Vagina (tissue), 2 donors: ENCODE measurements around the gene EIF3K. TPM values are rescaled to one million over a fixed set of nuclear protein-coding genes. Genes with fewer than 3 reads are reported as not detected.

Source experiments
- DNase-seq, 2 donors: peaks; one replicate each; pipeline ENCODE4 v3.0.0-alpha.2; 2017; ENCODE audit errors: extremely low spot score in 2 of 2
- H3K27ac ChIP-seq: fragments of 200-600 bp; sonication (generic); one replicate; pipeline ENCODE4 v1.5.1; 2019
- H3K27me3 ChIP-seq: fragments of 200-600 bp; sonication (generic); one replicate; pipeline ENCODE4 v1.5.1; 2019
- H3K36me3 ChIP-seq, 2 donors: fragments of 200-600 bp; sonication (generic); one replicate each; pipeline ENCODE4 v1.5.1; 2017 to 2019
- H3K4me1 ChIP-seq: fragments of 200-600 bp; sonication (generic); one replicate; pipeline ENCODE4 v1.5.1; 2019
- H3K4me3 ChIP-seq, 2 donors: fragments of 200-600 bp; sonication (generic); 1 replicate in 1 of 2; 2 replicates in 1 of 2; pipeline ENCODE4 v1.5.1; 2016 to 2019
- H3K9me3 ChIP-seq: fragments of 200-600 bp; sonication (generic); one replicate; pipeline ENCODE4 v1.5.1; 2019
- POLR2A ChIP-seq, 2 donors: fragments of 450-650 bp; IDR thresholded peaks; one replicate each; pipeline ENCODE4 v1.6.1; 2017; ENCODE audit warnings: antibody characterized with exemption in 2 of 2, mild to moderate bottlenecking in 2 of 2, moderate library complexity in 2 of 2
- POLR2AphosphoS5 ChIP-seq, 2 donors: sonication (generic); formaldehyde crosslinking; IDR thresholded peaks; one replicate each; pipeline ENCODE4 v1.9.0; 2017; ENCODE audit warnings: antibody characterized with exemption in 2 of 2, mild to moderate bottlenecking in 2 of 2, low read depth in 1 of 2; ENCODE audit not compliant: insufficient read depth in 1 of 2
- intact Hi-C: fragments of 100-400 bp; cut with DNase I; formaldehyde crosslinking; loops from one replicate; pipeline ENCODE4 v1.15.1; 2023
- total RNA-seq: library from RNA; depleted of rRNA; stranded (reverse); fragments of >200 nt; gene quantifications from one replicate; pipeline ENCODE4 v1.2.3, GENCODE V29; 2016
- TF ChIP-seq, protein P1 (sequence below), 3 experiments: fragments of 450-650 bp in 2 of 3; fragments of 200-600 bp in 1 of 3; sonication (generic) in 1 of 3; IDR thresholded peaks; one replicate each; pipeline ENCODE4 v1.5.1; 2017 to 2019; ENCODE audit warnings: antibody characterized with exemption in 3 of 3, mild to moderate bottlenecking in 2 of 3, moderate library complexity in 2 of 3

The EIF3K gene
- total RNA-seq, 1 donor from 2014 or later: 349 TPM

DNA sequence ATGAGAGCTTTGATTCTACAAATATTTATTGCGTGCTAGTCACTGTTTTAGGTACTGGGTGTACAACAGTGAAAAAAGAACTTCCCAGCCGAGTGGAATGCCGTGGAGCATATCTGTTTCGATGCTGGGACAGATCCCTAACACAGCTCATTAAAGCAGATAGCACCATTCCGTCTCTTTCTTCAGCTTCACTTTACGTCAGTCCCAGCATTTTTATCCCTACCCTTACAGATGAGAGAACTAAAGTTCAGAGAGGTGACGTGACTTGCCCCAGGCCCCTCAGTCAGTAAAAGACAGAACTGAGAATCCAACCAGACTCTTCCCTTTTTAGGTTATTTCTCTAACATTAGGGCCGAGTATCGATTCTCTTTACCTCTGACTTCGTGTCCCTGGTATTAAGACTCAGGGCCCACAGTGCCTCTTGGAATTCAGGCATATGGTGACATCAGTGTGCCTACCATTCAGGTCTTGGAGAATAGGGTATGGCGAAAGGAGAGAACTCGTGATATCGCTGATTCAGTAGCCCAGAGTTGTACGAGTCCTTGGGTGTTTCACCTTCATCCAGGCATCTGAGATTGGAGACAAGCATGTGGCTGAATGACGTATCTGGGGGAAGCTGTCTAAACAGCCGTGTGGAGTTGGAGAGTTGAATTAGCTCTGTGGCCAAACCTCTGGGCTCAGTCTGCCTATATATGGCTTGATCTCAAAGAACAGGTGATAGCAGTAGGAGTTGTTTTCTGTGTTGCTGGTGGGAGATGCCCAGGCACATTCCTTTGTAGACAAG, 55.6 kb downstream of the EIF3K start:
- DNase-seq: no peak
- H3K4me1 ChIP-seq: peaks cover 83% of the 10 kb centered on the region

DNA sequence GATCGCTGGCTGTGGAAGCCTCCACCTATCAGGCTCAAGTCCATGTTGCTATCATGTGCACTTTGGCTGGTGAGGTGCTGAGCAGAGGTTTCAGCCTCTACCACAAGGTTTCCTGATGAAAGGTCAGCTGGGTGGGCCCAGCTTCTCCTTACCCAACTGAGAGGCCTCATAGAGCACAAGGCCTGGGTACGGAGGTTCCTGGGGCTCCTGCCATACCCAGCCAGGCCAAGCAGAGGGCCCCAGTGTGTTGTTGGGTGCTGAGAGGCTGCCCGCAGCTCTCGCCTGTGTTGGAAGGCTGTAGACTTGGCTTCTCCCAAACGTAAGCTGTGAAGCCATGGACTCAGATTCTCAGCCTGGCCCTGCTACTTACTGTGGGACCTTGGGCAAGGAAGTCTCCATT, 56.6 kb downstream of the EIF3K start:
- TF ChIP-seq POLR2A (IDR thresholded peaks at IDR 0.05) (no peak), POLR2AphosphoS5 (IDR thresholded peaks at IDR 0.05; ENCODE audit: insufficient read depth in 1 of 2, low read depth in 1 of 2) (no peak)
- TF ChIP-seq, protein P1, sequence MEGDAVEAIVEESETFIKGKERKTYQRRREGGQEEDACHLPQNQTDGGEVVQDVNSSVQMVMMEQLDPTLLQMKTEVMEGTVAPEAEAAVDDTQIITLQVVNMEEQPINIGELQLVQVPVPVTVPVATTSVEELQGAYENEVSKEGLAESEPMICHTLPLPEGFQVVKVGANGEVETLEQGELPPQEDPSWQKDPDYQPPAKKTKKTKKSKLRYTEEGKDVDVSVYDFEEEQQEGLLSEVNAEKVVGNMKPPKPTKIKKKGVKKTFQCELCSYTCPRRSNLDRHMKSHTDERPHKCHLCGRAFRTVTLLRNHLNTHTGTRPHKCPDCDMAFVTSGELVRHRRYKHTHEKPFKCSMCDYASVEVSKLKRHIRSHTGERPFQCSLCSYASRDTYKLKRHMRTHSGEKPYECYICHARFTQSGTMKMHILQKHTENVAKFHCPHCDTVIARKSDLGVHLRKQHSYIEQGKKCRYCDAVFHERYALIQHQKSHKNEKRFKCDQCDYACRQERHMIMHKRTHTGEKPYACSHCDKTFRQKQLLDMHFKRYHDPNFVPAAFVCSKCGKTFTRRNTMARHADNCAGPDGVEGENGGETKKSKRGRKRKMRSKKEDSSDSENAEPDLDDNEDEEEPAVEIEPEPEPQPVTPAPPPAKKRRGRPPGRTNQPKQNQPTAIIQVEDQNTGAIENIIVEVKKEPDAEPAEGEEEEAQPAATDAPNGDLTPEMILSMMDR (IDR thresholded peaks at IDR 0.05): no peak
- H3K9me3 ChIP-seq: no peaks in the 10 kb centered on the region
- no peak overlapping the region for H3K4me3 ChIP-seq
- H3K27me3 ChIP-seq: no peaks in the 10 kb centered on the region
- intact Hi-C loops: no loop called here
- peaks cover 82% of the 10 kb centered on the region for H3K4me1 ChIP-seq
- peak overlapping the region; percentile 98 for H3K27ac ChIP-seq
- DNase-seq: no peak
- no peaks in the 10 kb centered on the region for H3K36me3 ChIP-seq

More for the DNA sequence above, 55.6 kb downstream of the EIF3K start:
- H3K4me3 ChIP-seq: no peak overlapping the region
- peak overlapping the region; percentile 98 for H3K27ac ChIP-seq
- no peaks in the 10 kb centered on the region for H3K9me3 ChIP-seq
- no peaks in the 10 kb centered on the region for H3K36me3 ChIP-seq
- no peaks in the 10 kb centered on the region for H3K27me3 ChIP-seq
- TF ChIP-seq, protein P1 (IDR thresholded peaks at IDR 0.05): no peak
- TF ChIP-seq POLR2AphosphoS5 (IDR thresholded peaks at IDR 0.05; ENCODE audit: insufficient read depth in 1 of 2, low read depth in 1 of 2): peak in 1 of 2 donors; percentile 63
- intact Hi-C loops: no loop called here

DNA sequence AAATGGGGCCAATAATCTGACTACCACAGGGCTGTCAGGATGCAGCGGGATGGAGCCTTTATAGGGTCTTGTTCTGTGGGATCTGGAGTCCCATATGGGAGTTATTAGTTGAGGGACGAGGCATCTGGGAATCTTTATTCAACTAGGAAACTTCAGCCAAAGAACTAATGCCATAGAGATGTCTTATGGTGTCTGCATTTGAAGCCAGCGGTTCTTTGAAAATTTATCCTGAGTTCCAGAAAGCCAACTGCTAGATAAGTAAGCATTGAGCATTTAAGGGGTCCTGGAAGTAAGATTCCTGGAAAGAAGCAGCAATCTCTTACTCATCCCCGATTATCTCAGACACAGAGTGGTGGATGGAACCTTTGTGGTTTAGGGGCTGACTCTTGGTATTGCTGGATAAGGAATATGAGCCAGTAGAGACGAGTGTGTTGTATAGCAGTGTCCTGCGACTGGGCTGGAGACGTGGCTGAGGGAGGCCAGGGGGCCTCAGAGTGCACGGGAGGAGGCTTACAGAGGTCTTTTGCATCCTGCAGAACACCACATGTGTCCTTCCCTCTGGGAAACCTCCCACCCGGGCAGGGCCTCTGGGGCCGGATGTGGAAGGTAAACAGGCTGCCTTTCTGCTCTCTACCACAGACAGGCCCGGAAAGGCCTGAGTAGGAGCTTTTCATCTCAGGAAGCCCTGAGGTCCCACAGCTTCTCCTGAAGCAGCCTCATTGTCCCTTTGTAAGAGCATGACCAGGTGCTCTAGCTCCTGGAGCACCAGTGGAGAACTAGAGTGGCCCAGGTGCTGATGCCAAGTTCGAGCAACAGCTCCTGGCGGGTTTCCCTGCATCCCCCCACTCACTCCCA, 57.3 kb downstream of the EIF3K start:
- Histone ChIP-seq H3K36me3 (no peaks in the 10 kb centered on the region), H3K4me1 (peaks cover 82% of the 10 kb centered on the region), H3K27ac (peak overlapping the region; percentile 98), H3K9me3 (no peaks in the 10 kb centered on the region), H3K27me3 (no peaks in the 10 kb centered on the region), H3K4me3 (no peak overlapping the region)
- TF ChIP-seq POLR2A (IDR thresholded peaks at IDR 0.05): no peak
- no peak for TF ChIP-seq POLR2AphosphoS5 (IDR thresholded peaks at IDR 0.05; ENCODE audit: insufficient read depth in 1 of 2, low read depth in 1 of 2)
- TF ChIP-seq, protein P1 (IDR thresholded peaks at IDR 0.05): no peak
- intact Hi-C loops: no loop called here
- no peak for DNase-seq

DNA sequence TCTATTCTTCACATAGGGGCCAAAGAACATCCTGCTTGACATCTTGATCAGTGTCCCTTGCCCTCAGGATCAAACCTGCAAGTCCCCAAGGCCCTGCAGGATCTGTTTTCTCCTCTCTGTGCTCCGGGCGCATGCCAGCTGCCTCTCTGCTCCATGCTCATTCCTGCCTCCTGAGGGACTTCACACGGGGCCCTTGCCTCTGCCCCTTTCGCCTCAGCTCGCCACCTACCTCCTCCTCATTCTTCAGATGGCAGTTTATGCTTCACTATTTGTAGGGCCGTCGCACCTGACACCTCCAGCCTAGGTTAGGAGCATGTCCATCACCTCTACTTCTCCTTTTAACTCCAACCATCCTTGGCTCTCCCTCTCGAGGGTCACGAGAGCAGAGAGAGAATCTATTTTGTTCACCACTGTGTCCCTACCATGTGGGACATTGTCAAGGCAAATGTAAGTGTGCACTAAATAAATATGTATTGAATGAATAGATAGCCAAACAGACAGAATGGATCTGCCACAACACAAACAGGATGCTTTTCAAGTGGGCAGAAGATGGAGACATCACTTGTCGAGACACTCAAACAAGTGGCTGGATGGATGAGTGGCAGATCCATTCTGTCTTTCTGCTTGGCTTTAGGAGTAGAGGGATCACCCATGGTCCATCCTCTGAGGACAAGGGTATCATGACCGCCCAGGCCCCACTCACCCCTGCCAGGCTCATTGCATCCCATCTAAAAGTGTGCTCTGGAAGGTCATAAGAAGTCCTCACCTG, 58.1 kb downstream of the EIF3K start:
- DNase-seq: no peak
- intact Hi-C loops: no loop called here
- Histone ChIP-seq H3K27ac (peak overlapping the region; percentile 98), H3K27me3 (no peaks in the 10 kb centered on the region), H3K36me3 (no peaks in the 10 kb centered on the region), H3K4me3 (no peak overlapping the region), H3K9me3 (no peaks in the 10 kb centered on the region), H3K4me1 (peaks cover 82% of the 10 kb centered on the region)
- TF ChIP-seq POLR2A (IDR thresholded peaks at IDR 0.05): no peak

DNA sequence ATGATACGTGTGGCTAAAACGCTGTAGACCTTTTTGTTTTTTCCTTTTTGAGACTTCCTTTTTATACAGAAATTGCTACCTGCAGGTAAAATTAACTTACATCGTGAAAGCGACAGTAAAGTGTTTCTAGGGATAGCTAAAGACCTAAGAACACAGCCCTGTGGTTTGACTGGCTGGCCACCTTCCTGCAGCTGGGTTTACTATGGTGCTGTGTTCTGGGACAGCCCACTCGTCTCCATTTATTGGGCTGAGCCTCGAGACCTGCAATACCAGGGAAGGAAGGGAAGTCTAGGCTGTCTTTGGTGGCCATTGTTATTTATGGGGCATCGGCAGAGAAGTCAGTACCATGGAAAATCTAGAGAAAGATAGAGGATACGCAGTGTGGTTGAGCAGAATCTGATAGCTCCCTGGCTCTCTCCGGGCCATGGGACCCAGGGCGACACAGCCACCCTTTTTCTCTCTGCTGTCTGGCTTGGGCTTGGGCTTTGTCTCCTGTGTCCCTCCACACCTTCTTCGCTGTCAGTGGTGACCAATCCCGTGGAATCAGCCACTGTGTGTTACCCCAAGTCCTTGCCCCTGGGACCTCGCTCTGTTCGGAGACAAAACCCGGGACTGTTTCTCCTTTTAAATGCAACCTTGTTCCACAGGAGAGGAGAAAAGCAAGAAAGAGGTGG, 59.4 kb downstream of the EIF3K start:
- no peak for DNase-seq
- intact Hi-C loops: no loop called here
- Histone ChIP-seq H3K4me3 (no peak overlapping the region), H3K4me1 (peaks cover 92% of the 10 kb centered on the region), H3K36me3 (no peaks in the 10 kb centered on the region), H3K27ac (peak overlapping the region; percentile 98), H3K27me3 (no peaks in the 10 kb centered on the region), H3K9me3 (no peaks in the 10 kb centered on the region)
- no peak for TF ChIP-seq POLR2AphosphoS5 (IDR thresholded peaks at IDR 0.05; ENCODE audit: insufficient read depth in 1 of 2, low read depth in 1 of 2)
- TF ChIP-seq, protein P1 (IDR thresholded peaks at IDR 0.05): no peak
- TF ChIP-seq POLR2A (IDR thresholded peaks at IDR 0.05): no peak
